GM12892 (cell line): ENCODE results near the gene CIB1.
"Not testable (repeated sequence)": the region's sequence is repeated elsewhere in the genome, so short reads cannot be mapped to it uniquely, and the experiment has no call there.

Experiments
- POLR2A ChIP-seq: IDR thresholded peaks from 2 replicates; pipeline ENCODE4 v1.6.1; 2011; ENCODE audit warnings: low read depth, low read length, control low read depth
- POLR2AphosphoS5 ChIP-seq: IDR thresholded peaks from 2 replicates; pipeline ENCODE4 v1.6.1; 2011; ENCODE audit warnings: low read depth, low read length, control low read depth

- not testable (repeated sequence) for TF ChIP-seq POLR2A, POLR2AphosphoS5
Observed at GRCh38 chr15:90278467-90278866, 44.7 kb upstream of the CIB1 start.
